ENCODE results near the gene MPP2. TPM values are rescaled to one million over a fixed set of nuclear protein-coding genes. Genes with fewer than 3 reads are reported as not detected.

Gene MPP2
- total RNA-seq, 2 experiments from 2014 or later = 0.16 to 0.67 TPM

DNA sequence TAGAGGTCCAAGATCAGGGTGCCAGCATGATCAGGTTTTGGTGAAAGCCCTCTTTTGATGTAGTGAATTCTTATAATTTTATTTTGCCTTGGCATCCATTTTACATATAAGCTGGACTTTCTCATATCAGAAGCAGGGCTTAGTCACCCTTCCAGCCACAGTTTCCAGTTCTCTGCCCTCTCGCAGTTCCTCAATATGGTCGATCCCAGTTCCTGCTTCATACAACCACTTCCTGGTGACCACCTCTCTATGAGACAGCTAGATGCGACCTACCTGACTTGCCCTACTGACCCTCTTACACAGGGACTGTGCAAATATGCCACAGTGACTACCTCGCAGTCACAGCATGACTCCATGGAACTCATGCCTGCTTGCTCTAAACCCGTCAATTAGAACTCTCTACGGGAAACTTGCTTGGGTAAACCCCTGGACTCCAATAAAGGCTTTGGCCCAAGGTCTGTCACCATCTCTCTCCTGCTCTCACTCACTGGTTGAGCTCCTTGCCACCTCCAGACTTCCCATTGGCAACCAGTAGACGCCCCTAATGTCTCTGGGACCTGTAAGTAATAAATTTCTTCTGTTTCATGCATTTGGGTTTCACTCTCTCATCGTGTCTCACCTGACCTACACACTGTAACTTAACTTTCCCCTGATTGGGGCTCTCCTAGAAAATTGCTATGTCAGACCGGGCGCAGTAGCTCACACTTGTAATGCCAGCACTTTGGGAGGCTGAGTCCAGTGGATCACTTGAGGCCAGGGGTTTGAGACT, 38.9 kb downstream of the MPP2 start:
- TF ChIP-seq, protein P1, sequence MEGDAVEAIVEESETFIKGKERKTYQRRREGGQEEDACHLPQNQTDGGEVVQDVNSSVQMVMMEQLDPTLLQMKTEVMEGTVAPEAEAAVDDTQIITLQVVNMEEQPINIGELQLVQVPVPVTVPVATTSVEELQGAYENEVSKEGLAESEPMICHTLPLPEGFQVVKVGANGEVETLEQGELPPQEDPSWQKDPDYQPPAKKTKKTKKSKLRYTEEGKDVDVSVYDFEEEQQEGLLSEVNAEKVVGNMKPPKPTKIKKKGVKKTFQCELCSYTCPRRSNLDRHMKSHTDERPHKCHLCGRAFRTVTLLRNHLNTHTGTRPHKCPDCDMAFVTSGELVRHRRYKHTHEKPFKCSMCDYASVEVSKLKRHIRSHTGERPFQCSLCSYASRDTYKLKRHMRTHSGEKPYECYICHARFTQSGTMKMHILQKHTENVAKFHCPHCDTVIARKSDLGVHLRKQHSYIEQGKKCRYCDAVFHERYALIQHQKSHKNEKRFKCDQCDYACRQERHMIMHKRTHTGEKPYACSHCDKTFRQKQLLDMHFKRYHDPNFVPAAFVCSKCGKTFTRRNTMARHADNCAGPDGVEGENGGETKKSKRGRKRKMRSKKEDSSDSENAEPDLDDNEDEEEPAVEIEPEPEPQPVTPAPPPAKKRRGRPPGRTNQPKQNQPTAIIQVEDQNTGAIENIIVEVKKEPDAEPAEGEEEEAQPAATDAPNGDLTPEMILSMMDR (conservative IDR thresholded peaks at IDR 0.05; ENCODE audit: low read length) = no peak
- TF ChIP-seq EZH2phosphoT487 (IDR thresholded peaks at IDR 0.05; ENCODE audit: borderline replicate concordance, low read depth, low read length) = no peak
- intact Hi-C loops (cut with micrococcal nuclease; ENCODE audit: unreplicated experiment) = no loop called here
- no peak overlapping the region for H3K4me3 ChIP-seq (ENCODE audit: low read depth, low read length, poor library complexity, severe bottlenecking)
- H3K36me3 ChIP-seq (ENCODE audit: insufficient read depth, low read length) = no peaks in the 10 kb centered on the region
- no peak overlapping the region for H3K4me2 ChIP-seq (ENCODE audit: low read length)
- no peaks in the 10 kb centered on the region for H3K79me2 ChIP-seq (ENCODE audit: insufficient read depth, low read depth, low read length)
- no peak overlapping the region for H2AFZ ChIP-seq (ENCODE audit: low read length)
- H3K4me1 ChIP-seq (ENCODE audit: insufficient read depth, low read length, poor library complexity, severe bottlenecking) = no peaks in the 10 kb centered on the region
- ChIA-PET CTCF (ENCODE audit: unreplicated experiment) (interaction anchor here (0.6 kb wide), 1 partner anchor 105 kb away, joined by 3 read pairs; no protein-coding TSS in a partner anchor), POLR2A (no interaction called here)
- no peaks in the 10 kb centered on the region for H4K20me1 ChIP-seq (ENCODE audit: insufficient read depth, low read length)
- H3K9me2 ChIP-seq (ENCODE audit: insufficient read depth, low read length) = no peaks in the 10 kb centered on the region
- no peaks in the 10 kb centered on the region for H3K9me3 ChIP-seq (ENCODE audit: low read length)
- DNase-seq (ENCODE audit: low spot score) = no peak
- H3K27ac ChIP-seq (ENCODE audit: low read depth, low read length, poor library complexity, severe bottlenecking) = no peak overlapping the region
- BruUV-seq (replicated peaks) = no TSS peak

DNA sequence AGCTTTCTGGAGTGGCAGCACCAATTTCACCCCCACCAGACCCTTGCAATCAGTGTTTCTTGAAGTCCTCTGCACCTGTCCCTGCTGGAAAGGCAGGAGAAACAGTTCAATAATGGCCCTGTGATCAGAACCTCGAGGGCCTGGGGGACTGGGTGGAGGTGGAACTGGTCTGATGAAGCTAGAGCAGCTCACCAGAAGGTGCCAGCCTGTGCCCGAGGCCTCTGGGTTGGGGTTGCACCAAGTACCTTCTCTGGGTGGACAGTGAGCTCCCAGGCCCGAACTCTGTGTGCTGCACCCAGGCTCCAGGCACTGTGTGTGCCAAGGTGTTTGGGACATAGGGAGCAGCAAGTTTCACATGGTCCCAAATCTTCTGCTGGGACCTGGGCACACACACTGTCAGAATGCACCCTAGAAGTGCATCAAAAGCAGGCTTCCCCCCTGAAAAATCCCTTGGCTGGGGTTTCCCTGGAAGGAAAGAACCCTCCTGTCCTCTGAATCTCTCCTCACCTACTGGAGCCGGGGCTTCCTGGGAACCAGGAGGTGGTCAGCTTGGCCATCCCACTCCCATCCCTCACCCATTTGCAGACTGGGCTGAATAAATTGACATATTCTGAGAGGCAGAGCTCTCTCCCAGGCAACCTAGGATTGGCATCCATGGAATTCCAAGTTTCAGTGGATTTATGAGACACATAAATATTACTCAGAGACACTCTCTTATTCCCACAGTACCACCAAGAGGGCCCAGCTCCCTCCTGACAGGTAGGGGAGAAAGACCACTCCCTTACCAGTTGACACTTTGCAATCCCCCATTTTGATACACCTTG, 43.0 kb downstream of the MPP2 start:
- H3K79me2 ChIP-seq (ENCODE audit: insufficient read depth, low read depth, low read length) = no peaks in the 10 kb centered on the region
- H3K9me3 ChIP-seq (ENCODE audit: low read length) = no peaks in the 10 kb centered on the region
- H2AFZ ChIP-seq (ENCODE audit: low read length) = no peak overlapping the region
- BruUV-seq (replicated peaks) = no TSS peak
- H3K4me1 ChIP-seq (ENCODE audit: insufficient read depth, low read length, poor library complexity, severe bottlenecking) = no peaks in the 10 kb centered on the region
- POLR2A ChIA-PET = interaction anchor here (0.6 kb wide), 1 partner anchor 93 kb away, joined by 3 read pairs; no protein-coding TSS in a partner anchor
- no peaks in the 10 kb centered on the region for H3K36me3 ChIP-seq (ENCODE audit: insufficient read depth, low read length)
- no peak overlapping the region for H3K4me2 ChIP-seq (ENCODE audit: low read length)
- intact Hi-C loops (cut with micrococcal nuclease; ENCODE audit: unreplicated experiment) = no loop called here
- no peak overlapping the region for H3K4me3 ChIP-seq (ENCODE audit: low read depth, low read length, poor library complexity, severe bottlenecking)
- DNase-seq (ENCODE audit: low spot score) = no peak
- no peaks in the 10 kb centered on the region for H4K20me1 ChIP-seq (ENCODE audit: insufficient read depth, low read length)
- H3K27ac ChIP-seq (ENCODE audit: low read depth, low read length, poor library complexity, severe bottlenecking) = no peak overlapping the region
- TF ChIP-seq EZH2phosphoT487 (IDR thresholded peaks at IDR 0.05; ENCODE audit: borderline replicate concordance, low read depth, low read length) = no peak
- TF ChIP-seq, protein P1 (conservative IDR thresholded peaks at IDR 0.05; ENCODE audit: low read length) = no peak
- H3K9me2 ChIP-seq (ENCODE audit: insufficient read depth, low read length) = no peaks in the 10 kb centered on the region
- CTCF ChIA-PET (ENCODE audit: unreplicated experiment) = no interaction called here
